ENCODE data around the gene GPATCH1. TPM values are rescaled to one million over a fixed set of nuclear protein-coding genes. Genes with fewer than 3 reads are reported as not detected.
"Not testable (repeated sequence)": the region's sequence is repeated elsewhere in the genome, so short reads cannot be mapped to it uniquely, and the experiment has no call there.

GPATCH1 gene
- total RNA-seq, result 4.0 TPM

DNA sequence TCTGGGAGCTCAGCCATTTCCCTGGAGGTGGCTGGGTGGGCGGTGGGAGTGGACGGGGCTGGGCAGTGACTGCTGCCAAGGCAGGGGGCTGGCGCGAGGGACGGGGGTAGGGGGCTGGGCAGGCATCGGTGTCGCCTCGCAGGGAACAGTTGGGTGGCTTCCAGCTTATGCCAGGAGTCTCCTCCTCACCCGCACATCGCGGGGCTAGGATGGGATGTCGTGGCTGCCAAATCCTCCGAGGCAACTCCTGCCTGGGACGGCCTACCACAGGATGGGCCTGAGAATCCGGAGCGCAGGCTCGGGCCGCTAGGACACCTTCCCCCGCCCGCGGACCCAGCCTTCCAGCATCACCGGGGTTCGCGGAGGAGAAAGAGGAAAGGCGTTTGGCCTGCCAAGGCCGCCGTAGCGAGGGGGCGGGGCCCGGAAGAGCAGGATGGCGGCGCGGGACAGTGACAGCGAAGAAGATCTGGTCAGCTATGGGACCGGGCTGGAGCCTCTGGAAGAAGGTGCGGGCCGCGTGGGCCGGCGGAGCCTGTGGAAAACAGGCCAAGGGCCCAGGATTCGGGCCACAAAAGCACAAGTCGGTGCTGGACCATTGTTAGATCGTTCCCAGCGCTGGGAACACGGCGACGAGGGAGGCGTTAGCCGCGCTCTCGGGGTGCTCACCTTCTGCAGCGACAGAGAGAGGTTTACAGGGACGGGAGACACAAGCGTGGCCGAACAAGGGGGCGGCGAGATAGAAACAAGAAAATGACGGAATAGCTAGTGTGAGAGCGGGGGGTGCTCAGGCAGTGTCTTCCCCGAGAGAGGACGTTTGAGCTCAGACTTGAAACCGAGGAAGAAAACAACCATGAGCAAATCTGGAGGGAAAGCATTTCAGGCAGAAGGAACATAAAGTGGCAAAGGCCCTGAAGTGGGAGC lies at the start of gene GPATCH1:
GPATCH1 (plus strand) TSS at position 421 of the 921 bp plus-strand sequence; CDS start at position 434, 13 bp downstream.
- DNase-seq (ENCODE audit: low spot score), result peak; percentile 94
- ATAC-seq, result peak; percentile 99

DNA sequence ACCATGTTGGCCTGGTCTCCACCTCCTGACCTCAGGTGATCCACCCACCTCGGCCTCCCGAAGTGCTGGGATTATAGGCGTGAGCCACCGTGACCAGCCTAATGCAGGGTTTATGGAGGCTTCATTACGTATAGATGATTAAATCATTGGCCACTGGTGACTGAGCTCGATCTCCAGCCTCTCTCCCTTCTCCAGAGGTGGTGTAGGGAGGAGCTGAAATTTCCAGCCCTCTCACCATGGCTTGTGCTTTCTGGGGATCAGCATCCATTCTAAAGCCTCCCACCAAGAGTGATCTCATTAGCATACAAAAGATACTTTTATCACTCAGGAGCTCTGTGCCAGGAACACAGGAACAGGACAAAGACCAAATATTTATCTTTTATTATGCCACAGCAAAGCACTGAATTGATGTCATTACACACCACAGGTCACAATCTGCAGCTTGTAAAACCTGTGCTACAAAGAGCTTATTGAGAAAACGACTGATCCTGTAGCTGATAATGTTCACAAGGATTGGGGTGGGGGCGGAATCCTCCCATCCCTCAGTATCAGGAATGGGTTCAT lies 48.7 kb upstream of the GPATCH1 start:
- DNase-seq (ENCODE audit: low spot score) (no peak), ATAC-seq (peak; percentile 59)

GRCh38 chr19:33035461-33035860 lies 45.5 kb upstream of the GPATCH1 start:
- ATAC-seq, result no peak

DNA sequence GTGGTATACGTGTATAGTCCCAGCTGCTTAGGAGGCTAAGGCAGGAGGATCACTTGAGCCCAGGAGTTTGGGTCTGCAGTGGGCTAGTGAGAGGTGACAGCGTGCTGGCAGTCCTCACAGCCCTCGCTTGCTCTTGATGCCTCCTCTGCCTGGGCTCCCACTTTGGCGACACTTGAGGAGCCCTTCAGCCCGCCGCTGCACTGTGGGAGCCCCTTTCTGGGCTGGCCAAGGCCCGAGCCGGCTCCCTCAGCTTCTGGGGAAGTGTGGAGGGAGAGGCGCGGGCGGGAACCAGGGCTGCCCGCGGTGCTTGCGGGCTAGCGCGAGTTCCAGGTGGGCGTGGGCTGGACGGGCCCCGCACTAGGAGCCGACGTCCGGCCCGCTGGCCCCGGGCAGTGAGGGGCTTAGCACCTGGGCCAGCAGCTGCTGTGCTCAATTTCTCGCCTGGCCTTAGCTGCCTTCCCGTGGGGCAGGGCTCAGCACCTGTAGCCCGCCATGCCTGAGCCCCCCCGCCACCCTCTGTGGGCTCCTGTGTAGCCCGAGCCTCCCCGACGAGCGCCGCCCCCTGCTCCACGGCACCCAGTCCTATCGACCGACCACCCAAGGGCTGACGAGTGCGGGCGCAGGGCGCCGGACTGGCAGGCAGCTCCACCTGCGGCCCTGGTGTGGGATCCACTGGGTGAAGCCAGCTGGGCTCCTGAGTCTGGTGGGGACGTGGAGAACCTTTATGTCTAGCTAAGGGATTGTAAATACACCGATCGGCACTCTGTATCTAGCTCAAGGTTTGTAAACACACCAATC lies 44.4 kb upstream of the GPATCH1 start:
- DNase-seq (ENCODE audit: low spot score); ATAC-seq: not testable (repeated sequence)

More at GRCh38 chr19:33035461-33035860, 45.5 kb upstream of the GPATCH1 start:
- DNase-seq (ENCODE audit: low spot score), result no peak

- not testable (repeated sequence) for ATAC-seq
- DNase-seq (ENCODE audit: low spot score), result peak; percentile 55
Observed at GRCh38 chr19:33037168-33038025, 43.6 kb upstream of the GPATCH1 start.

DNA sequence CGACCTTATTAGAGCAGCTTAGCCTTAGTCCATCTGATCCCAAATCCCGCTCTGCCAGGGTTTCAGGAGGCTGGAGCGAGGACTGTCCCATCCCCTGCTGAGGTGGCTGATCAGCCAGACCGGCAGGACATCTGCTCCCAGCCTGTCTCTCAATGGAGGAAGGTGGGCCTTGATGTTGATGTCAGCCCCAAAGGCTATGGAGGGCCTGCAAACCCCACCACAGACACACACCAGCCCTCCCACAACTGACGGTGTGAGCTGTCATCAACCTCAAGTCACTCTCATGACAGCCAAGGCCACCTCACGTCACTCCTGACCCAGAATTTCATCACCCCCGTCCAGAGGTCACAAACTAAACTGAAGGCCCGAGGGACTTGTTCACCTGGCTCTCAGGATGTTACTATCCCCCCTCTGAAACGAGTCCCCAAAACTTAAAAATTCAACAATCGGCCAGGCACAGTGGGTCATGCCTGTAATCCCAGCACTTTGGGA lies 41.8 kb upstream of the GPATCH1 start:
- DNase-seq (ENCODE audit: low spot score) (peak; percentile 87), ATAC-seq (peak; percentile 67)

DNA sequence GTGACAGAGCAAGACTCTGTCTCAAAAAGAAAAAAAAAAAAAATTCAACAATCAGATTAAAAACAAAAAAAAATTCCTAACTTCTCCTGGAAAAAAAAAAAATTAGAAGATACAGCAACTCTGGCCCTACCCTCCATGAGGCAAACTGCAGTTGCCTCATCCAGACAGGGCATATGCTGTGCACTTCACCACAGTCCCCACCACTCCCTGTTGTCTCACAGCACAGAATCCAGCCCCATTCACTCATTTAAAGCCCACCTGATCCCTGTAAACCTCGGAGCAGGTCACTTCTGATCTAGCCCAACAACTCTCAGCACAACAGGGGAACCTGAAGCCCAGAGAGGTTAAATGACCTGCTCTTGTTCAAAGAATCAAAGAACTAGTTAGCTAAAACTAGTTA lies 41.2 kb upstream of the GPATCH1 start:
- no peak for ATAC-seq
- DNase-seq (ENCODE audit: low spot score), result no peak

DNA sequence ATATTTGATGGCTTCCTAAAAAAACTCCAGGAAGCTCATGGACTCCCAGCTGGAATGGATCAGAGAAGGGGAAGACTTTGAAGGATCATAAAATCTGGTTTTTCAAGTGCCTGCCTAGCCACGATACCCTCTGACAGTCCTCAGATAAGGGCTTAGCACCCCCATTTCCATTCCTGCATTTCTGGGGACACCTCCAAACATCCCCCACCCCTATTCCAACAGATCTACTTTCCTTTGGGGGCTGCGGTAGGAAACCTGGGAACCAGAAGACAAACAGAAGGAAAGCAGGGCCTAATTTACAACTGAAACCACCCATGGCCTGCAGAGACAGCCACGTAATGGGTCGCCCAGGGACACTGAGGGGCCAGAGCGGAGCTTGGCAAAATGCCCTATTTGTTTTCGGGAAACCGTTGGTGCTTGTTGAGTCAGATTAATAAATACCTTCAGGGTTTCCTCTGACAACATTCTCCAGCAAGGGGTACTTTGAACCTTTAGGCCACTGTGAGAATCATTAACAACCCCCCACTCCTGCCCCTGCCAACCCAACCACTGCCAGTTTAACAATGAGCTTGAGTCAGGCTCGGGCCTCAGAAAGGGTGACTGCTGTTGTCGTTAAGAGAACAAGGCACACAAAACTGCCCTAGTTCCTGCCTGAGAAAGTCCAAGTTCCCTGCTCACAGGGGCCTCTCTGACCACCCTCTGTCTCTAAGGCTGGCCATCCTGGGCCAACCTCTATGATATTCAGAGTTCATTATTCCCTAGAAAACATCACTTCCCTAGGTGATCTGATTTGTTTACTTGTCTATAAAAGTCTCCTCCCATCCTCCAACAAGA lies 39.8 kb upstream of the GPATCH1 start:
- ATAC-seq, result peak; percentile 78
- DNase-seq (ENCODE audit: low spot score), result peak; percentile 94

GRCh38 chr19:33041828-33042160 lies 39.2 kb upstream of the GPATCH1 start:
- not testable (repeated sequence) for ATAC-seq; DNase-seq (ENCODE audit: low spot score)

GRCh38 chr19:33047422-33047821 lies 33.6 kb upstream of the GPATCH1 start:
- ATAC-seq (no peak), DNase-seq (ENCODE audit: low spot score) (no peak)

GRCh38 chr19:33048806-33049676 lies 31.9 kb upstream of the GPATCH1 start:
- DNase-seq (ENCODE audit: low spot score) (no peak), ATAC-seq (peak; percentile 15)

DNA sequence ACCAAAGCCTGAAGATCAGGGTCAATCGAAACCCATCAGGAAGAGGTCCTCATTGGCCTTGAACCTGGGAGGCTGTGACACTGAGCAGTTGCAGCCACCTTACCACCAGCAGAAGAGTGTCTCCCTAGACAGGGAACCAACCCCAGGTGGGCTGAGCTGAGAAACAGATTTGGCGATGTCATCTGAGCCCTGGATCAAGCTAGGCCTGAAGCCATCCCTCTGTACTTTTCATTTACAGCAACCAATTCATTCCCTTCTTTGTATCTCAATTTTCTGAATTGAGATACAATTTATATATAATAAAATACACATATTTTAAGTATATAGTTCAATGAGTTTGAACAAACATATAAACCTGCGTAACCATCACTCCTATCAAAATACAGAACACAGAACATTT lies 30.9 kb upstream of the GPATCH1 start:
- DNase-seq (ENCODE audit: low spot score) (no peak), ATAC-seq (no peak)

DNA sequence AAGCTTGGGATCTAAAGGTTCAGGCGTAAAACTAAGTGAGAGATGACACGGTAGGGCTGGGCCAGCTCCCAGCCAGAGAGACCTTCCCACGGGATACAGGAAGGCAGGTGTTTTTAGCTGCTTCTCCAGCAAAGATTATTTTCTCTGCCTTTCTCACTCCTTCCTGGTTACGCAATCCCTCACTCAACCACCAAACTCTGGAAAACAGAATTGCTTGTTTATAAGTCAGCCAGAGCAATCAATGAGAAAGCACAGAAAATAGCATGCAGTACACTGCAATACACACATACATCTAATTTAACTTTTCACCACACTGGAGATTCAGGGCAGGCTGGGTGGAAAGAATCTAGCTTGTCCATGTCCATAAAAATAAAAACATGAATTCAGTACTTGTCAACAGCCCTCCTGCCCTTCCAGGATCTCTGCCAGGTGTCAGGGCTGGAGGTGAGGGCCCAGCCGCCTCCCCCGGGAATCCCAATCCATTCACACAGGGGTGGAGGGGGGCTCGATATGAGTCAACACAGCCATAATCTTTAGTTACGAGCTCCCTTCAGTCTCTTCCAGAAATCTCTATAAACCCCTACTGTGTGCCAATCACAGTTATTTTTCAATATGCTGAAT lies 28.5 kb upstream of the GPATCH1 start:
- ATAC-seq (peak; percentile 73), DNase-seq (ENCODE audit: low spot score) (peak; percentile 52)

GRCh38 chr19:33054623-33055022 lies 26.4 kb upstream of the GPATCH1 start:
- DNase-seq (ENCODE audit: low spot score) (peak; percentile 79), ATAC-seq (peak; percentile 71)

DNA sequence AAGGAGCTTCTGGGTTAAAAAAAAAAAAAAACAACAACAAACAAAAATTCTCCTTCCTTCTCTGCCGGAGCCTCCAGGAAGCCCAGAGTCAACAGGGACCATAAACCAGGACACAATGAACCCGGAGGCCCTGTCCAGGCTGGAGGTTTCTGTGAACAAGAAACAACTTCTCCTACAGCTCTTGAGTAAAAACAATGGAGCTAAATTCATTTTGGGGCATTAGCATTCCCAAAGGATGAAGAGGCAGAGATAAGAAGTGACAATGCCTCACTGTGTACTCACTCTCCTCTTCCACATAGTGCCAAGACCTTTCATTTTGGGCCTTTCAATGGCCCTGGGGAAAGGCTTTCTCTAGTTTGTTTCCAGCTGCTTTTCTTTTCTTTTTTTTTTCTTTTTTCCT lies 25.3 kb upstream of the GPATCH1 start:
- DNase-seq (ENCODE audit: low spot score), result no peak
- ATAC-seq, result no peak

GRCh38 chr19:33060586-33060985 lies 20.4 kb upstream of the GPATCH1 start:
- no peak for ATAC-seq
- no peak for DNase-seq (ENCODE audit: low spot score)

DNA sequence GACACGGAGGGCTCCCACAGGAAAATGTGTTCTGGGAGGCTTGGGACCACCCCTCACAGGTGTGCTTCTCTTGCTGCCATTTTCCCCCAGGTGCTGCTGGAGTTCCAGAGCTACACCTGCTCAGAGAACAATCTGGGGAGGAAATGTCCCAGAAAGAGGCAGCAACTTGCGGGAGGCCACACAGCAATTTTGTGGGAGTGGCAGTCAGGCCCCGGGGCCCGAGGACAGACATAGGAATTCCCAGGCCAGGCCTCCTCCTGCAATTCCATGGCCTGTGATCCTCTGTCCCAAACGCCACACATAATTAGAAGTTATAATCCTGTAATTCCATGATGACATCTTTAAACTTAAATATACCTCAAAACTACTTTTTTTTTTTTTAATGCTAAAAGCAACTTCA lies 18.1 kb upstream of the GPATCH1 start:
- DNase-seq (ENCODE audit: low spot score), result no peak
- ATAC-seq, result no peak

- ATAC-seq (peak; percentile 19), DNase-seq (ENCODE audit: low spot score) (peak; percentile 52)
Observed at GRCh38 chr19:33063356-33063752, 17.6 kb upstream of the GPATCH1 start.

All from left lobe of liver (tissue), 2 donors.